Measurements from ENCODE around the gene JOSD1.
"Not testable (repeated sequence)": the region's sequence is repeated elsewhere in the genome, so short reads cannot be mapped to it uniquely, and the experiment has no call there.

JOSD1 gene

GRCh38 chr22:38652859-38653258 lies 47.9 kb downstream of the JOSD1 start:
- peaks cover 10% of the 10 kb centered on the region for H3K4me1 Mint-ChIP-seq (ENCODE audit: low read depth)
- no peaks in the 10 kb centered on the region for H3K9me3 Mint-ChIP-seq (ENCODE audit: low read depth)
- H3K27me3 Mint-ChIP-seq = no peaks in the 10 kb centered on the region
- H3K36me3 Mint-ChIP-seq = no peaks in the 10 kb centered on the region
- no peak overlapping the region for H3K27ac Mint-ChIP-seq
- H3K4me3 Mint-ChIP-seq = no peak overlapping the region

GRCh38 chr22:38649841-38650522 lies 50.8 kb downstream of the JOSD1 start:
- H3K36me3 Mint-ChIP-seq = no peaks in the 10 kb centered on the region
- H3K4me3 Mint-ChIP-seq = no peak overlapping the region
- H3K27me3 Mint-ChIP-seq = no peaks in the 10 kb centered on the region
- H3K27ac Mint-ChIP-seq = no peak overlapping the region
- no peaks in the 10 kb centered on the region for H3K9me3 Mint-ChIP-seq (ENCODE audit: low read depth)
- H3K4me1 Mint-ChIP-seq (ENCODE audit: low read depth) = no peaks in the 10 kb centered on the region

GRCh38 chr22:38645430-38645829 lies 55.3 kb downstream of the JOSD1 start:
- Mint-ChIP-seq H3K27me3 (peaks cover 6% of the 10 kb centered on the region), H3K4me3 (no peak overlapping the region), H3K27ac (no peak overlapping the region), H3K9me3 (ENCODE audit: low read depth) (no peaks in the 10 kb centered on the region), H3K36me3 (peaks cover 3% of the 10 kb centered on the region), H3K4me1 (ENCODE audit: low read depth) (no peaks in the 10 kb centered on the region)

- H3K4me1 Mint-ChIP-seq (ENCODE audit: low read depth); H3K9me3 Mint-ChIP-seq (ENCODE audit: low read depth); H3K27ac Mint-ChIP-seq; H3K27me3 Mint-ChIP-seq; H3K36me3 Mint-ChIP-seq; H3K4me3 Mint-ChIP-seq: not testable (repeated sequence)
These were observed 56.5 kb downstream of the JOSD1 start for GRCh38 chr22:38644245-38644644.

- no peaks in the 10 kb centered on the region for H3K4me1 Mint-ChIP-seq (ENCODE audit: low read depth)
- H3K27me3 Mint-ChIP-seq = peaks cover 6% of the 10 kb centered on the region
- H3K27ac Mint-ChIP-seq = no peak overlapping the region
- no peak overlapping the region for H3K4me3 Mint-ChIP-seq
- no peaks in the 10 kb centered on the region for H3K9me3 Mint-ChIP-seq (ENCODE audit: low read depth)
- H3K36me3 Mint-ChIP-seq = peaks cover 3% of the 10 kb centered on the region
These were observed 59.2 kb downstream of the JOSD1 start for GRCh38 chr22:38641476-38642040.

- Mint-ChIP-seq H3K9me3 (ENCODE audit: low read depth) (no peaks in the 10 kb centered on the region), H3K4me1 (ENCODE audit: low read depth) (no peaks in the 10 kb centered on the region), H3K27ac (no peak overlapping the region), H3K4me3 (no peak overlapping the region), H3K27me3 (peaks cover 6% of the 10 kb centered on the region), H3K36me3 (peaks cover 3% of the 10 kb centered on the region)
These were observed 62.0 kb downstream of the JOSD1 start for GRCh38 chr22:38638728-38639127.

- no peak overlapping the region for H3K4me3 Mint-ChIP-seq
- H3K4me1 Mint-ChIP-seq (ENCODE audit: low read depth) = no peaks in the 10 kb centered on the region
- H3K27ac Mint-ChIP-seq = no peak overlapping the region
- no peaks in the 10 kb centered on the region for H3K9me3 Mint-ChIP-seq (ENCODE audit: low read depth)
- peaks cover 6% of the 10 kb centered on the region for H3K27me3 Mint-ChIP-seq
- H3K36me3 Mint-ChIP-seq = peaks cover 3% of the 10 kb centered on the region
These were observed 62.5 kb downstream of the JOSD1 start for GRCh38 chr22:38638216-38638615.
